ENCODE results near the gene SERPINA3.

The SERPINA3 gene

GRCh38 chr14:94614802-94615201 is 2.6 kb downstream of the SERPINA3 start:
- no peak for DNase-seq

- DNase-seq: no peak
Observed at GRCh38 chr14:94615254-94615653, 3.1 kb downstream of the SERPINA3 start.

DNA sequence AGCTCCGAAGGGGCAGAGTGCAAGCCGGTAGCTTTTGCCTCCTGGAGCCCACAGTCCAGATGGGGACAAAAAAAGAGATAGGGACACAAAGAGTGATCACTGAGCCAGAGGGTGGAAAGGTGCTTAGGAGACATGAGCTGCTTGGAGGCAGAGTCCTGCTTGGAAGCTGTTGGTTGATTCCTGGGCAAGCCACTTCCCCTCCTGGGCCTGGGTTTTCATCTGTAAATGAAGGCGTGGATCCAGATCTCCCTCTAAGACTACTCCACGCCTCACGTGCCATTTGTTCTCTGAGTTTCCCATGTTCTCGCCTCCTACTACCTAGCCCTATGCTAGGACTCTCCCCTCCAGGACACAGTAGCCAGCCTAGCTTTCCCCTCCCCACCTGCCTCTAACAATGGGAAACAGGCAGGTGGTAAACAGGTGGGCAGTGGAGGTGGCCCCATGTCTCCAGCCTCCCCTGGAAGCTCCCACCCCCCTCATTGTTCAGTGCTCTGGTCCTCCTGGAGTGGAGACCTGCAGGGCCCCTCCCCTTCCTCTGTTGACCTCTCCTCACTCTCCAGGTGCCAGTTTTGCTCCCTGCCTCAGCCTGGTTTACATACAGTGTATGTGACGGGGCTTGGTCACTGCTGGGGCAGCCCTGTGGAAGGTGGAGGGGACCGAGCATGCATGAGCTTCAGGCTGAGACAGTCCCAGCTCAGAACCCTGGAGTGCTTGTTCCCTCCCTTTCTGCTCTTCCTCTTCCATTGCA is 3.8 kb downstream of the SERPINA3 start:
- no peak for DNase-seq

DNA sequence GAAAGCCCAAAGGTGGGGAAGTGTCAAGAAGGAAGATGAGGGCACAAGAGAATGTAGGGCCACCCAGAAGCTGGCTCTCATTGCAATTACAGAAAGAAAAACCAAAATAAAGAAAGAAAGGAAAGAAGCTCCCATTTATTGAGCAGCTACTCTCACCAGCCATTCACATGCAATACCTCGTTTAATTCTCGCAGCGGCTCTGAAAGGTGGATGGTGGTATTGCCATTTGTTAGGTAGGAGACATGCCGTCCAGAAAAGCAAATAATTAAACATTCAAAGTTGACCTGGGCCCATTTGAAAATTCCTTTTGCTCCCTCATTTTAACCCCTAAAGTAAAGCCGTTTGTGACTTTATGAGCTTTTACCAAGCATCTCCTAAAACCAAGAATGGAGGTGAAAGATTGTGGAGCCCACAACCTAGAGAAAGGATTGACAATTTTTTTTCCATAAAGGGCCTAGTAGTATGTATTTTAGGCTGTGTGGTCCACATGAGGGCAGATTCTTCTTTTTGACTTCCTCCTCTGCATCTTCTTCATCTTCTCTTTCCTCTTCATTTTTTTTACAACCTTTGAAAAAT is 5.3 kb downstream of the SERPINA3 start:
- no peak for DNase-seq

DNA sequence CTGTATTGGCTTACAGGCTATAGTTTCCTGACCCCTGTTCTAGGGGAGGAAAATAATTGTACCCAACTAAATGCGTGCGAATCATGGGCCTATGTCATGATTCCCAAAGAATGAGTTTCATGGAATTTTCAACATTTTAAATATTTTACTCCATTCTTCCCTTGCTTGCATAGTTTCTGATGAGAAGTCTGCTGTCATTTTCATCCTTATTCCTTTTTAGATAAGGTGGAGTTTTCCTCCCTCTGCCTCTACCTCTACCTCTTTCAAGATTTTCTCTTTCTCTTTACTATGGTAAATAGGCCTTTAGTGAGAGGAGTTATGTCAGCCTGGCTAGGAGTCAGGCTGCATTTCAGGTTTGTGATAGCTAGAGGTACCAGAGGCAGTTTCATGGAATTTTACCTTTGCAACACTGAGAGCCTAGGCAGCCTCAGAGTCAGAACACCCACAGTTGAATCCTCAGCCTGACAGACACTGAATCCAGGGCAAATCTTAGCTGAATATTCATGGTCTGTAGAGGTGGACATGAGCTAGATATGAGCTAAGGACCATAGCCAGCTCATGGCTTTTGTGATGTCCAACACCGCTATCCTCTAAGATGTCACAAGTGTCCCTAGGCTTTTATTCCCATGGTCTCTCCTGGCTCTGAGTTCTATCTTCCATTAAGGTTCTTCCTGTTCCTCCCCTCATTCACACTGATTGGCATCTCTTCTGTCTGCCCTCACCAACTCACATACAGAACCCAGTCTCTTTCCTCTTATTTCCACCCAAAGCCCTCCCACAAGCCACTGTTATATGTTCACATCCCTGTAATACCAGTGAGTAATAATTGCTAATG is 6.0 kb downstream of the SERPINA3 start:
- DNase-seq: no peak

- no peak for DNase-seq
Observed at GRCh38 chr14:94619297-94619696, 7.1 kb downstream of the SERPINA3 start.

DNA sequence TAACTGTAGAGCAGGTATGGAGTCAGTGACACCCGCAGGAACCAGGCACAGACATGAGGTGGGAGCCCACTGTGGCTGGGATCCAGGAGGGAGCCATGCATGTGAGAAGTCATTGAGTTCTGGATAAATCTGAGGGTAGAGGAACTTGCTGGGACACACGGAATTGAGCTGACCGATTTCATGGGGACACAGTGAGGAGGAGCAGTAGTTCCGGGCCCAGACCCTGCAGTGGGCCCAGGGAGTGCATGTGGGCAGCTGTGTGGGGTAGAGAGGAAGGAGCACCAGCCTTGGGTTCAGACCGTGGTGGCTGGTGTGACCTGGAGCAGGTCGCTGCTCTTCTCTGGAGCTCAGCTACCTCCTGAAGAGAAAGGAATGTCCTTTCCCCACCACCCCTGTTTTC is 8.4 kb downstream of the SERPINA3 start:
- DNase-seq: no peak

- no peak for DNase-seq
Observed at GRCh38 chr14:94621358-94622134, 9.4 kb downstream of the SERPINA3 start.

GRCh38 chr14:94622653-94623421 is 10.6 kb downstream of the SERPINA3 start:
- DNase-seq: no peak

DNA sequence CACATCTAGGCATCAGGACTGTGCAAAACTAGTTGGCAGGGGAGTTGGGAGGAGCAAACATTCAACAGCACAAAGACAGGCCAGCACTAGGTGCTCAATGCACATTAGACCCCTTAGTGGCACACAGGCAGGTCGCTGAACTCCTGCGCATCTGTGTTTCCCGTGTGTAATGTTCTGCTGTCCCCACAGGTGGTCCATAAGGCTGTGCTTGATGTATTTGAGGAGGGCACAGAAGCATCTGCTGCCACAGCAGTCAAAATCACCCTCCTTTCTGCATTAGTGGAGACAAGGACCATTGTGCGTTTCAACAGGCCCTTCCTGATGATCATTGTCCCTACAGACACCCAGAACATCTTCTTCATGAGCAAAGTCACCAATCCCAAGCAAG is 11.2 kb downstream of the SERPINA3 start:
- no peak for DNase-seq

DNA sequence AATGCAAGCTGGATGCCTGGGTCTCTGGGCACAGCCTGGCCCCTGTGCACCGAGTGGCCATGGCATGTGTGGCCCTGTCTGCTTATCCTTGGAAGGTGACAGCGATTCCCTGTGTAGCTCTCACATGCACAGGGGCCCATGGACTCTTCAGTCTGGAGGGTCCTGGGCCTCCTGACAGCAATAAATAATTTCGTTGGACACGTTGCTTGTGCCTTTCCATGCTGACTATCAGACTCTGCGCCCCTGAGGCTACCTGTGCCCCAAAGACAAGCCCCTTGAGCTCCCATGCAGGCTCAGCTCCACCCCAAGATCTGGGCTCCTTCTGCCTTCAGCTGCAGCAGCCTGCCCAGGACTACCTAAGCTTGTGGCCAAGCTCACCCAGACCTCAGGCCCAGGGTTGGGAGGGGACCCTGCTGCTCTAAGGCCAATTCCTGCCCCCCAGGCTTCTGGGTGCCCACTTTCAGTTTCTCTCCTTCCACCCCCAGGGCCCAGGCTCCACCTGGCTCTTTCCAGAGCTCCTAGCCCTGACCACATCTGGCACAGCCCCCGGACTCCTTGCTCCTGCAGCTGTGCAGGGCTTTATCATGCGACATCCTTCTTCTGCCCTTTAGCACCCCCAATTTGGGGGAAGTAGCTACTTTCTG is 11.8 kb downstream of the SERPINA3 start:
- no peak for DNase-seq

DNA sequence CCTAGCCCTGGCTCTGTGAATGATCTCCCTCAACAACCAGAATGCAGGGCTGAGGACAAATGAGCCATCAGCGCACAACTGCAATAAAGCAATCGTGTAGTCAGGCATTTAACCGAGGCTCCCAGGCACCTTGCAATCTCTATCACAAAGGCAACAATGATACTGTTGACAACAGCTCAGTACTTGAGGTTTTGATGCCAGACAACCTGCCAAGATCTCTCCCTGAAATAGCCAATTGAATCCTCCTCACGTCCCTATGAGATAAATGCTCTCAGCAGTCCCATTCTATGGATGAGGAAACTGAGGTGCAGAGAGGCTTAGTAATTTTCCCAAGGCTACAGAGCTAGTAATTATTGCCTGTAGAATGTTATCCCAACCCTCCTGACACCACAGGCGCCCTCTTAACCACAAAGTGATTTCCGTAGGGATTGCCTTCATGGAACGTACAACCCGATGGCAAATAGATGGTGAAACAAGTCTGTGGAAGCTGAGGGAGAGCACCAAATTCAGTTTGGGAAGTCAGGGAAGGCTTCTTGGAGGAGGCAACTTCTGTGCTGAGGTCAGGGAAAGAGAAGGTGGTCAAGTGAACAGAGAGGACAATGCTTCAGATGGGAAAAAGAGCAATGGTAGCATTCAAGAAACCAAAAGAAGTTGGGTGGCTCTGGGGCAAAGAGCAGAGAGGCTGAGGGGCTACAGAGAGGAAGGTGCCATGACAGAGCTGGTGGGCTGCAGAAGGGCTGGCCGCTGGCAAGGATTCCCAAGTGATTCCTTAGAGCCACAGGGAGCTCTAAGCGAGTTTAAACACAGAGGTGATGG is 12.6 kb downstream of the SERPINA3 start:
- DNase-seq: no peak

DNA sequence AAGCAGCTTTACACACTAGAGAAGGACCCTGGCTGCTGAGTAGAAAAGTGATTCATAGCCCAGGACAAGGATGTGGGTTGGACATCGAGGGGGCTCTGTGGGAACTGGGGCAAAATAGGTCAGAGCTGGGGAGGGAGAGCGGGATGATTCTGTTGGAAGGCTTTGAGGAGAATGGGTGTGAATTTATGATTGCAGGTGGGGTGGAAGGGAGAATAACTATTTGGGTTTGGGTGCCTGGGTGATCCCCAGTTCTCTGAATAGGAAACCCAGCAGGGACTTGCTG is 13.1 kb downstream of the SERPINA3 start:
- no peak for DNase-seq

- DNase-seq: no peak
Observed at GRCh38 chr14:94628578-94628977, 16.4 kb downstream of the SERPINA3 start.

DNA sequence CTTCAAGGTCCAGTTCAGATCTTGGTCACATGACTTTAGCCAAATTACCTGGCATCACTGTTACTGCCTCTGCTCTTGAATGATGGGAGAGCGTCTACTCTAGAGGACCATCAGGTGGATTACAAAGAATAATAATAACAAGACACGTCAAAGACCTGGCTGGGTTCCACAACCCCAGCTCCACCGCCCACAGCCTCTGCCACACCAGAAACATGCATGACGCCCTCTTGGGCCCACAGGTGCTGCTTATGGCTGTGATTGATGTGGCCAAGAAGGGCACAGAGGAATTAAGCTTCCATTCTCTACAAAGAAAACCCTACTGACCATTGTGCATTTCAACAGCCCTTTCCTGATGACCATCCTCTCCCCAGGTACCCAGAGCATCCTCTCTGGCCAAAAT is 18.2 kb downstream of the SERPINA3 start:
- no peak for DNase-seq

- DNase-seq: no peak
Observed at GRCh38 chr14:94631050-94631449, 18.9 kb downstream of the SERPINA3 start.

DNA sequence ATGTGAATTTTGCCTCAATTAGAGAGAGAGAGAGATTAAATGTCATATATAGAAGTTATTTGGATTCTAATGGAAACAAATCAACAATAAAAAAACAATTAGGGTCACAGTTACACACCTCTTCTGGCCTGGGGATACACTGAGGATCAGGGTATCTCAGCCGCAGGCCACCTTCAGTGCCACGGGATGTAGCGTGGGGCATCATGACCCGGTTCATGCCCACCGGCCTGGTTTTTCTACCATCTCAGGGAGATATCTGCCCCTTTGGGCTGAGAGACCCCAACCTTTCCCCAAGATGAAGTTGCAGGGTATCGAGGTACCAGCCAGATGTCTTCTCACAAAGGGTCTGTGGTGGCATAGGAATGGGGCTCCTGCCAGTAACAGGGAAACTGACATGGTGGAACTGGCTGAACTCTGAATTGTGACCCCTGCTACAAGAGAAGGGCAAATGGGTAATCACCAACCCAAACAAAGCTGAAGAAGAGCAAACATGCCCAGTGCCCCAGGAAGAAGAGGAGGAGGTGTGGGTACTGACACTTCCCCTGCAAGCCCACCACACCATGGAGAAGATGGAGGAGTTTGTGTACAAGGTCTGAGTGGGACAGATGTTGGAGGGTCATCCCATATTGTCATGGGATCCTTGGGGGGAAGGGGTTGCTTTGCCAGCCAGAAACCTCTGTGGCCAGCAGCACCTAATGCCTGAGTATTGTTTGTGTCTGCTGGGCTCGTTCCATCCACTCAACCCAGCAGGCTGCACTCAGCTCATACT is 19.5 kb downstream of the SERPINA3 start:
- no peak for DNase-seq

- no peak for DNase-seq
Observed at GRCh38 chr14:94632305-94632590, 20.1 kb downstream of the SERPINA3 start.

DNA sequence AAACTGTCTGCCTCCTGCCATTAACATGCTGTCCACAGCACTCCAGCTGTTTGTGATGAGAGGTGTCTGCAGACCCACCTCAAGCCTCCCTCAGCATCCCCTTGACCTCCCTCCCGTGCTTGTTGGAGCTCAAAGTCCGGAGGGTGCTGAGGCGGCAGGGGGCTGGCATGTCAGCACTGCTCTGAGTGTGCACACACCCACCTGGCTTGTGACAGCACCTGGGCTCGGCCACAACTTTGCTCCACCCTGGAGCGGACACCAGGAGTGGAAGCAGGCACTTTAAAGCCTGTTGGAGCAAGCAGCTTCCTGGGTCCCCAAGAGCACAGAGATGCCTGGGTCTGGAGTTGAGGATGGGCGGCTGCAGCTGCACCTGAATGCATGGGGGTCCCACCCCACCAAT is 20.9 kb downstream of the SERPINA3 start:
- DNase-seq: no peak

GRCh38 chr14:94635154-94635553 is 23.0 kb downstream of the SERPINA3 start:
- DNase-seq: no peak

Measured in NCI-H1417 treated with DMSO at 0.1 percent for 48 hours (cell line).